GM21737 (cell line): ENCODE results near the gene TMEM129.
"Not testable (repeated sequence)": the region's sequence is repeated elsewhere in the genome, so short reads cannot be mapped to it uniquely, and the experiment has no call there.

ENCODE experiments used
- ATAC-seq: cut with Tn5 transposase; IDR thresholded peaks from one replicate; pipeline ENCODE4 v1.9.1; 2021; ENCODE audit warnings: mild to moderate bottlenecking, moderate library complexity; ENCODE audit not compliant: unreplicated experiment

The TMEM129 gene

DNA sequence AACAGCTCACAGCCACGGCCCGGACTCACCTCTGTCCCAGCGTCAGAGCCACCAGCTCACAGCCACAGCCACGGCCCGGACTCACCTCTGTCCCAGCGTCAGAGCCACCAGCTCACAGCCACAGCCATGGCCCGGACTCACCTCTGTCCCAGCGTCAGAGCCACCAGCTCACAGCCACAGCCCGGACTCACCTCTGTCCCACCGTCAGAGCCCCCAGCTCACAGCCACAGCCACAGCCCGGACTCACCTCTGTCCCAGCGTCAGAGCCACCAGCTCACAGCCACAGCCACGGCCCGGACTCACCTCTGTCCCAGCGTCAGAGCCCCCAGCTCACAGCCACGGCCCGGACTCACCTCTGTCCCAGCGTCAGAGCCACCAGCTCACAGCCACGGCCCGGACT is 50.1 kb downstream of the TMEM129 start:
- not testable (repeated sequence) for ATAC-seq

DNA sequence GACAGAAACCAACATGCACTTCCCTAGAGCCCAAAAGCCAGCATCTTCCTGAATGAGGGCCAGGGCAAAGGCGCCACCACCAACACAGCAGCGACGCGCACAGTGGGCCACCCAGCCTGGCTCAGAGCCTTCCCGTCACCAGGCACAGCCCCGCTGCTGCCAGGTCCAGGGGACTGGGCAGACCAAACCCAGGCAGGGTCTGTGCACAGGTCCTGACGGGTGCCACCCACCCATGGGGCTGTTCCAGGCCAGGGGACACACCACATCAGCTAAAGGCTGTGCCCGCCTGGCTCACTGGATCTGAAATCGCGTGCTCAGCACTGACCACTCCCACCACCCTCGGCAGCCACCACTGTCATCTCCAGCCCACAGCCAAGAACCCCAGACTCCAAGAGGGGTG is 50.8 kb downstream of the TMEM129 start:
- ATAC-seq = no peak

DNA sequence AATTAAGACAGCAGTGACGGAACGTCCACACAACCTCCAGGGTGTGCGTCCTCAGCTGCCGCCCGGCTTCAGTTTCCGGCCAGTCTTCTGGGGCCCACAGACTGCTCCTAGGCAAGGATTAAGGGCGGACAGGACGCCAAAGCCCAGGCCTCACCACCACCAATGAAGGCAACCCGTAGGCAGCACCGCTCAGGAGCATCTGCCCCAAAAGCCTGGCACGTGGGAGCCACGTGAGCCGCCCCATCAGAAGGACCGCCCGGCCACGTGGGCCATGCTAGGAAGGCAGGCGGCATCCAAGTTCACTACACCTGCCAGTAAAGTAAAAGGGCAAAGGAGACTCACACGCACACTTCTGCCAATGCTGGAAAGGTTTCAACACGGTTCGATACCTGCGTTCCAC is 51.3 kb downstream of the TMEM129 start:
- no peak for ATAC-seq

DNA sequence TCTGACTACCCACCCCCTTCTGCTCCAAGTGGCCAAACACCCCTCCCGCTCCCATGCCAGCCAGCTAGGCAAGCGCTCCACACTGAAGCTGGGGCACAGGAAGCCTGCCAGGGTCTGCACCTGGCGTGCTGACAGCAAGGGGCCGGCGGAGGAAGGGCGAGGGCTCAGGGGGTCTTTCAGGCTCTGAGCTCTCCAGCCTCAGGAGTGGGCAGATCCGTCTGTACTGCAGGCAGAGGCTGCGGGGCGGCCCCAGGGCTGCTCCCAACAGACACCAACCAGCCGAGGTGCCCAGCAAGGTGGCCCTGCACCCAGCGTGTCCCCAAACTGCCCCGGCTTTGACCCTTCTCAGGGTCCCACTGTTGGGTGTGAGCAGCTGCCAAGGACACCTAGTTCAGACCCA is 51.9 kb downstream of the TMEM129 start:
- ATAC-seq = no peak

DNA sequence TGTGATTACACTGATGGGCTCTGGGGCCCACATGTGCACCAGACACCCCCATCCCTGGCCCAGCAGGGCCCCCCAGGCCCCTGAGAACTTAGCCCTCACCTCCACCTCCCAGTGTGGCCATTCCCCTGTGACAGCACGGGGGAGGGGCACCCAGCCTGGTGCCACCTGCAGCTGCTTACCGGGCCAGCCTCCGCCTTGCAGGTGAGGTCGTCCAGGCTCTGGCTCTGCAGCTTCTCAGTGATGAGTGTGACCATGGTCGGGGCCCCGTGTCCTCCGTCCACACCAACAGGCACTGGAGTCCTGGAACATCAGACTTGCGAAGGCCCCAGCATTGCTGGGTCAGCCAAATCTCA is 52.7 kb downstream of the TMEM129 start:
- ATAC-seq = no peak

DNA sequence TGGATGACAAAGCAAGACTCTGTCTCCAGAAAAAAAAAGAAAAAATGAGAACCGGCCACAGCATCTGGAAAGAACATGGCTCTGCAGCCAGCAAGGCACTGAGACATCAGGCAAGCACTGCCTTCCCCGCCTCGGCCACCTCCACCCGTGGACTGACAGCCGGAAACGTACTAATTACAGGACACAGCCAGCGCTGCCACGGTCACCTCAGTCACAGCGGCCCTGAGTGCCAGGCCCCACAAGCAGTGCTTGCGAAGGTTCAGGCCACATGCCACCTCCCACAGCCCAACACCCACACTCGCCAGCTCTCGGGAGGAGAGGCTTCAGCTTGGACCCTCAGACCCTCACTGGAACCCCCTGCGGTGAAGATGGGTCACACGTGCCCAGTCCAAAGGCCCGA is 53.9 kb downstream of the TMEM129 start:
- no peak for ATAC-seq

DNA sequence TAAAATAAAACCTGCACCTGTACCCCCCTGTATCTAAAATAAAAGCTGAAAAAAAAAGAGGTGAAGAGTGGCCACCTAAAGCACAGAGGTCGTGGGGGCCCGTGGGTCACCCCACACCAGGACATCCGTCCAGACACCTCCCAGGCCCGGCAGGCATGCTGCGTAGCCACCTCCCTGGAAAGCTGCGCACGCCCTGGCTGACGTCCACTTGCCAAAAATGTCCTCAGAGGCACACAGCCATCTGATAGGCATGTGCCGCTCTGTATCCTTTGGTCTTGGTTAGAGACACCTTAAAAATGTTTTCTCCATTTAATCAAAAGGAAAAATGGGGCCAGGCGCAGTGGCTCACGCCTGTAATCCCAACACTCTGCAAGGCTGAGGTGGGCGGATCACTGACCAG is 54.7 kb downstream of the TMEM129 start:
- no peak for ATAC-seq
